GM21526 (cell line): ENCODE data around the gene PI16.
A peak's percentile ranks its signal among the peaks of the same experiment; 100 is the strongest.
"Not testable (repeated sequence)": the region's sequence is repeated elsewhere in the genome, so short reads cannot be mapped to it uniquely, and the experiment has no call there.

Experiments used
- ATAC-seq: cut with Tn5 transposase; IDR thresholded peaks from one replicate; pipeline ENCODE4 v1.9.1; 2021; ENCODE audit warnings: moderate library complexity; ENCODE audit not compliant: unreplicated experiment, low FRiP score

Gene PI16

DNA sequence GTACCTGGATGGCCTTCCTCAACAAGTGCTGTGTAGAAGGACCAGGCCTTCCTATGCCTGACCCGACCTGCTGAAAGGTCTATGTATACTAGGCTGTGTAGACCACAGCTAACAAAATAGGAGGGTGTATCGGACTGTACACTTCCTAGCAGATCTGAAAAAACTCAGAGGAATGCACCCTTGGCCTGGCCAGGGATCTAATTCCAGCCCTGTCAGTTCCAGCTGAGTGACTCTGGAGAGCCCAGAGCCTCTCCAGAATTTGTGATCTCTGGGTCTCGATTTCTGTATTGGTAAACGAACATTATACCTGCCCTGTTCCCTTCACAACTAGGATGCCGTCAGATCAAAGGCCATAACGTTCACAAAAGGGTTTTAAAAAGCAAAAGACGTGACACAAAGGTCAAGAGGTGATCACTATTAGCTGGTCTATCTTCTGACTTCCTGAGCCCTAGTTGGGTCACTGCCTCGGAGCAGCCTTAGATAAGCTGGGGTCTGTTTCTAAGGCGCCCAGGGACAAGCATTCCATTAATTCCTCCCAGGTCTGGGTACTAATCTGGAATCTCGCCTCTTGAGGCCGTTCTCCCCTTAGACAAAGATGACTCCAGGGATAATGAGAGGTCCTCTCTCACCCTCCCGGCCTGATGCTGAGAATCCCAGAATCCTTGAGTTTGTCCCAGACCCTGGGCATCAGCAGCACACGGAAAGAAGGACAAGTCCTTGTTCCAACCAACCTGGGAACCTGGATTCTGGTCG, 17.6 kb downstream of the PI16 start:
- no peak for ATAC-seq

GRCh38 chr6:36973190-36973589, 18.7 kb downstream of the PI16 start:
- ATAC-seq: no peak

DNA sequence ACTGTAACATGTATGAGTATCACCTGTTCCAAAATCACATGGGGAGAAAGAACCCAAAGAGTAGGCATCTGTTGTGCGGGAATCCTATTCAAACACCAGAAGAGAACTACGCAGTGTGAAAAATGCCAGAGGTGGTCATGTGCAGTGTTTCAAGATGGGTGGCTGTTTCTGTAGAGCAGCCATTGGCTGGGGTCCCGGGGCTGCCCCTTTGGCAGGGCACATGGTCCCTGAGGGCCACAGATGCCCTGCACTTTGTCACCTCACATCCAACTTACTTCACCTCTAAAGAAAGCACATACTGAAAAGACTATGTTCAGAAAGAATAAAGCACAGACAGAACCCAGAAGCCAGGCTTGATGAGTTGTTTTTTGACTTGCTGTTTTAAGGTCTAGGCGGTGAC, 19.1 kb downstream of the PI16 start:
- no peak for ATAC-seq

DNA sequence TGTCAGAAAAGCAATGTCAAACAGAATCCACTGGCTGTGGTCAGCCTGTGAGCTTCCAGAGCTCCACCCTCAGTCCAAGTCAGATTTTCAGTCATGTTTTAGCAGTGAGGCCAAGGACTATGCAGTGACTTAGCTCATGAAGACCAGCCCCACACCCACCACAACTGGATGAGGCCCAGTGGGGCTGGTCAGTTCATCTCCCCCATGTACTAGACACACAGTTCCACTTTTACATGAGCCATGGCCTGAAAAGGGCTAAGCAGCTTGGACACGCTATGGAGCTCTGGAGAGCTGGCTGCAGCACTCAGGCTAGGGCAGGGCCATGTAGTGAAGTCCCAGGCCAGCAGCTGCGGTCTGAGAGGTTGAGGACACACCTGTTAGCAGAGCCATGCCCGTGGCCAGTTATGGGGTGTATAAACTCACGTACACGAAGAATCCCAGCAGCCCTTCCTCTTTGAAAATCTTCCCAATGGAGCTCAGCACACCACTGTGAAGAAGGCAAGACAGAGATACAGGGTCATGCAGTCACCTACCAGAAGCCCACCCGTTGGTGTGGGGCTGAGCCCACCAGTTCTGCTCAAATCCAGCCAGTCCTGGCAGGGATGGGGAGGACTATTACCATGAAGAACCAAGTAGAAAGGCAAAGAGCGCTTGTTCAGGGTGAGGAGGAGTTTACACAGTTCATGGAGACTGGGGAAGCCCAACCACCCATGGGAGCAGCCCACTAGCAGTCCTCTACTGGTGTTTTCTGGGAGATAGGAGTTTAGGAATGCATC, 20.9 kb downstream of the PI16 start:
- ATAC-seq: no peak

DNA sequence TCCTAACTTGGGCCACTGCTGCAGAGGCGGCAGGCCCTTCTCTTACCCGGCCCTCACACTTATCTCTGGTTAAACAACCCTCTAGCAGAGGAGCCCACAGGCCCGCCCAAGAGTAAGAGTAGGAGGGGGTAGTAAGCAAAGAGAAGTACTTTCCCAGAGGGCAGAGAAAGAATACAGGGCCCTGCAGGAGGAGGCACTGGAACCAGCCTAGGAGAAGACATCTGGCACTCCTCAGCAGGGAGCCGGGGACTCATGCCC, 21.4 kb downstream of the PI16 start:
- no peak for ATAC-seq

- no peak for ATAC-seq
These were observed 22.0 kb downstream of the PI16 start for GRCh38 chr6:36976509-36976908.

- ATAC-seq: no peak
These were observed 22.4 kb downstream of the PI16 start for GRCh38 chr6:36976931-36977330.

DNA sequence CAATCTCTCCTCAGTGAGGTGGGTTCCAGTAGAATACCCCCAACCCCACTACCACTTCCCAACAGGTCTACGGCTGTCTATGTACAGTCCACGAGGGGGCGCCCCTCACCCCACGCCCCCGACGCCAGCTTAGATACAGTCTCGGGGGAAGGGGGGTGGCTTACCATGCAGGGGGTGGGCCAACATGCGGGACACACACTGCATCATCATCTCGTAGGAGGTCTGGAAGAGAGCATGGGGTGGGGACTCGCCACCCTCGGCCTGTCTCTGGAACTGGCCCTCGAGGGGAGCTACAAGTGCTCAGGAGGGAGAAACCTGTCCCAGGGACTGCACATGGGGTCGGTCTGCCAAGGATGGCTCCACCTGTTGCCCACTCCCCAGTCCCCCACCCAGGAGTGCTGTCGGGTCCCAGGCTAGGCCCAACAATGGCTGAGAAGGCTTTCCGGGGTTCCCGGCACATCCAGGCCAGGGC, 23.0 kb downstream of the PI16 start:
- ATAC-seq: no peak

- ATAC-seq: no peak
These were observed 24.1 kb downstream of the PI16 start for GRCh38 chr6:36978421-36979346.

- no peak for ATAC-seq
These were observed 24.8 kb downstream of the PI16 start for GRCh38 chr6:36979347-36979742.

DNA sequence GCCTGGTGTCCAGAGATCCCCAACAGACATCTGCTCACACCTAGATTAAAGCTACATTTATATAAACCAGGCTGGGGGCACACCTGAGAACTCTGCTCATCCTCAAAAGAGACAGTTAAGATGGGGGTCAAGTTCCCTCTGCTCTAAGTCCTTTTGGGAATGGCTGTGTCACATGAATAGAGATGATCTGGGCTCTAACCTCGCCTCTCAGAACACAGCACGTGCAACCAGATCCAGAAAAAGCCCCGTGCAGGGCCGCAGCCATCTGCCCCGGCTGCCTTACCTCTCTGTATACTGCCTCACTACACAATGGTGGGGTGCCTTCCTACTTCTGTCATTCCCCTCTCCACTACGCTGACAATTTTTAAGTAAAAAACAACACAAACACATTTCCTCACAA, 25.6 kb downstream of the PI16 start:
- ATAC-seq: no peak

GRCh38 chr6:36980876-36981619, 26.5 kb downstream of the PI16 start:
- ATAC-seq: no peak

- ATAC-seq: no peak
These were observed 29.0 kb downstream of the PI16 start for GRCh38 chr6:36983538-36983937.

- no peak for ATAC-seq
These were observed 30.3 kb downstream of the PI16 start for GRCh38 chr6:36984581-36985416.

DNA sequence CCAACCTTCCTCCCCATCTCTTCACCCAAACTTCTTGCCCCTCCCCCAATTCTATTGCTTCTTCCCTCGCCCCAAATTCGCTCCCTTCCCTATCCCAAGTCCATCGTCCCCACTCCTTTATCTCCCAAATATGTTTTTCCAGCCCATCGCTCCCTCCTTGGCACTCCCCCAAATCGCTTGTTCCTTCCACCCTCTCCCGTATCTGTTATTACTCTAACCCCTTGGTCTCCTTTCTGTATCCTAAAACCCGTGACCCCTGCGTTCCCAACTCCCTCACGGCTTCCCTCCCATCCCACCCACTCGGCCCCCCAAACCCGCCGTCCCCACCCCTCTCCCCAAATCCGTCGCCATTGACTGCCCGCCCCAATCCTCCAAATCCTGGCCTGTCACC, 30.9 kb downstream of the PI16 start:
- no peak for ATAC-seq

DNA sequence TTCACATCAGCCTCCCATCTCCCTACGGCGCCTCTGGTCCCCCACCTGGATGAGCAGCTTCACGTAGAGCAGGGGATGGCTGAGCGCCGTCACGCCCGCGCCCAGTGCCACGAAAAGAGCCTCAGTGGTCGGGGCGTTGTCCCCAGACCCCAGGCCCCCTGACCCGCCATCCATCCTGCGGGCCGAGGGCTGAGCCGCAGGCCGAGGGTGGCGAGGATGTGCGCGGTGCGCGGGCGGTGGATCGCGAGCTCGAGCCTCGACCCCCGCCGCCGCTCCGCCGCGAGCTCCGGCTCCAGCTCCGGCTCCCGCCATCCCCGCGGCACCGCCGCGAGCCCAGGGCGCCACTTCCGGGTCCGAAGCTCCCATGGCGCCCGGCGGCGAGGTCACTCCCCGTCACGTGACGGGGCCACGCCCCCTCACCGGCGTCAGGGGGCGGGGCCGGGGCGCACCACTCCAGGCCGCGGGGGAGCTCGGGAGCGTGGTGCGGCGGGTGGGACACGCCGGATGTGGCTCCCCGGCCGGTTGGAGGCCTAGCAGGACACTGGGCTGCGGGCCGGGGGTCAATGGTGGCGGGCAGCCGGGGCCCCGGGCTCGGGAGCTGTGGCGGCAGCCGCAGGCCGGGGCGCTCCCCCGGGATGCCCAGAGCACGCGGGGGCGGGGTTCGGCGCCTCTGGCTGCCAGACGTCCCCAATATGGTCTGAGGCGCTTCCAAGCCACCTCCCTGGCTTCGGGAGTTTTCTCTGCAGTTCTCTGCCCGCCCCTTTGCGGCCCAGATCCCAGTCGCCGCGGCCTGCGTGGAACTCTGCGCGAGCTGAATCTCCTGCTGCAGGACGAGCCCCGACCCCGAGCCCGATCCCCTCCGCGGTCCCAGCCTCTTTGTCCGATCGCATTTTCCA, 31.5 kb downstream of the PI16 start, which contains the start of gene MTCH1:
TSS of gene MTCH1 (minus strand) at position 389 of the 896 bp plus-strand sequence. CDS start at position 366, 23 bp downstream.
- ATAC-seq: peak; percentile 69

DNA sequence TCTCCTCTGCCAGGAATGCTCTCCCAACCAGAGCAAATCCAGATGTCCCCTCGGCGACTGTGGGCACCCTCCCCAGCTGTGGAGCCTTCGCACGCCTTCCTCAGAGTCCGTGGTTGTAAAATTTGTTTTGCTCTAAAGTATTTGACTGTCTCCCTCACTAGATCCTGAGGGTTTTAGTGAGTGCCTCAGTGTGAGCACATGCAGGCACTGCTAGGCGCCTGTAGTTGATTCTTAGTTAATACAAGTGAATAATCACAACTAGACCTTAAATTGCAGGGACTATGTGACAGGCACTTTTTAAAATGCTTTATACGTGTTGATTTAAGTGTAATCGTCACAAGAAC, 32.1 kb downstream of the PI16 start:
- no peak for ATAC-seq

DNA sequence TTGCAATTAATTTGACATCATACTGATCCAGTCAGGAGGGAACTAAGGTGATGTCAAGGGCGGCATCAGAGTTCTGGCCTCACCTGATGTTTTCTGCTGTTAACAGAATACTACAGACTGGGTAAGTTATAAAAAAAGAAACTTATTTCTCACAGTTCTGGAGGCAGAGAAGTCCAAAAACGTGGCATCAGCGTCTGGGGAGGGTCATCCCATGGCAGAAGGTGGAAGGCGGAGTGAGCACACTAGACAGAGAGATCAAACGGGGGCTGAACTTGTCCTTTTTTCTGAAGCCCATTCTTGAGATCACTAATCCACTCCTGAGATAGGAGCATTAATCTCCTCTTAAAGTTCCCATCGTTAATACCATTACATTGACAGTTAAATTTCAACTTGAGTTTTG, 34.7 kb downstream of the PI16 start:
- ATAC-seq: no peak

DNA sequence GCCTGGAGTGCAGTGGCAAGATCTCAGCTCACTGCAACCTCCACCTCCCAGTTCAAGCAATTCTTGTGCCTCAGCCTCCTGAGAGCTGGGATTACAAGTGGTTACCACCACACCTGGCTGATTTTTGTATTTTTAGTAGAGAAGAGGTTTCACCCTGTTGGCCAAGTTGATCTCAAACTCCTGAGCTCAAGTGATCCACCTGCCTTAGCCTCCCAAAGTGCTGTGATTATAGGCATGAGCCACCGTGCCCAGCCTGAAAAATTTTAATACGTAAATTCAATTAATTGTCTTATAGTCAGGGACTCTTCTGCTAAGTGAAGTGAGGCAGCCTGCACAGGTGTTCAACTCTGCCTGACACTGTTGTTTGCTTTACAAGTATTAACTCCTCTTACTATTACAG, 35.9 kb downstream of the PI16 start:
- not testable (repeated sequence) for ATAC-seq
